HCT116 (cell line): ENCODE measurements around the gene SLC16A12. TPM values are rescaled to one million over a fixed set of nuclear protein-coding genes. Genes with fewer than 3 reads are reported as not detected.
"Not testable (repeated sequence)": the region's sequence is repeated elsewhere in the genome, so short reads cannot be mapped to it uniquely, and the experiment has no call there.

Experiments used
- ATAC-seq: fragments of 200-7000 bp; cut with Tn5 transposase; 2 replicates; pipeline ENCODE4 v1.9.1; 2020; ENCODE audit warnings: mild to moderate bottlenecking, moderate library complexity
- BruUV-seq: library from RNA; stranded (reverse); fragments of 400-500 nt; replicated peaks from 2 replicates; lab custom pipeline; 2021; lab: Mats Ljungman, UMichigan
- CTCF ChIA-PET: fragments of 300-600 bp; sonication (Branson Sonifier 250); formaldehyde crosslinking; loops from one replicate; lab custom pipeline; 2021; ENCODE audit warnings: antibody characterized with exemption; lab: Charles Lee
- POLR2A ChIA-PET: fragments of 300-600, 350-600 bp; sonication (Branson Sonifier 250); formaldehyde crosslinking; loops from one replicate; lab custom pipeline; 2021; ENCODE audit warnings: antibody characterized with exemption; lab: Charles Lee
- RAD21 ChIA-PET, 2 experiments: fragments of 300-600 bp; sonication (Branson Sonifier 250); formaldehyde crosslinking; loops; one replicate each; lab custom pipeline; 2023; ENCODE audit warnings: low total read pairs in 2 of 2; ENCODE audit not compliant: uncharacterized antibody in 2 of 2, unreplicated experiment in 2 of 2, low non-redundant PET in 1 of 2; lab: Charles Lee
- DNase-seq: peaks from one replicate; pipeline ENCODE4 v3.0.0-alpha.2; 2010; ENCODE audit warnings: low read depth, low spot score
- H2AFZ ChIP-seq: fragments of 200-600 bp; shearing (Covaris generic), sonication (generic); 2 replicates; pipeline ENCODE4 v1.6.1; 2017; ENCODE audit warnings: low read depth, mixed run types, mixed read lengths, antibody characterized with exemption, low read length; ENCODE audit not compliant: poor library complexity, severe bottlenecking
- H3K27ac ChIP-seq: 2 replicates; pipeline ENCODE4 v1.5.1; 2012; ENCODE audit warnings: low read depth, low read length
- H3K27me3 ChIP-seq: fragments of 200-600 bp; sonication (generic); 2 replicates; pipeline ENCODE4 v1.6.1; 2016; ENCODE audit warnings: mixed run types, low read length, mixed read lengths; ENCODE audit not compliant: insufficient read depth
- H3K36me3 ChIP-seq, 2 experiments: fragments of 200-500 bp in 1 of 2; fragments of 200-600 bp in 1 of 2; sonication (Bioruptor generic) in 1 of 2; sonication (generic) in 1 of 2; 2 replicates each; pipeline versions ENCODE4 v1.5.1 to v1.6.1; 2014 to 2016; ENCODE audit warnings: low read length in 2 of 2, inconsistent platforms in 1 of 2, mixed read lengths in 1 of 2, mixed run types in 1 of 2; ENCODE audit not compliant: insufficient read depth in 2 of 2, control insufficient read depth in 1 of 2
- H3K4me1 ChIP-seq, 2 experiments: fragments of 200-600 bp in 1 of 2; sonication (generic) in 1 of 2; 2 replicates each; pipeline versions ENCODE4 v1.5.1 to v1.6.1; 2012 to 2017; ENCODE audit warnings: low read length in 2 of 2, inconsistent platforms in 1 of 2, mild to moderate bottlenecking in 1 of 2, mixed read lengths in 1 of 2, mixed run types in 1 of 2, moderate library complexity in 1 of 2; ENCODE audit not compliant: insufficient read depth in 2 of 2, control insufficient read depth in 1 of 2
- H3K4me2 ChIP-seq: fragments of 200-600 bp; sonication (generic); 2 replicates; pipeline ENCODE4 v1.6.1; 2017; ENCODE audit warnings: mixed run types, low read length, mixed read lengths
- H3K4me3 ChIP-seq, 2 experiments: fragments of 200-600 bp in 1 of 2; sonication (generic) in 1 of 2; replicated peaks in 1 of 2; 2 replicates each; pipeline ENCODE4 v1.5.1; 2011 to 2016; ENCODE audit warnings: low read length in 2 of 2, control low read depth in 1 of 2, low read depth in 1 of 2, mild to moderate bottlenecking in 1 of 2, mixed read lengths in 1 of 2, mixed run types in 1 of 2
- H3K79me2 ChIP-seq: fragments of 200-600 bp; sonication (generic); 2 replicates; pipeline ENCODE4 v1.6.1; 2017; ENCODE audit warnings: mild to moderate bottlenecking, mixed run types, low read length, moderate library complexity, mixed read lengths; ENCODE audit not compliant: insufficient read depth
- H3K9ac ChIP-seq: fragments of 200-600 bp; sonication (generic); 2 replicates; pipeline ENCODE4 v1.6.1; 2016; ENCODE audit warnings: low read length, mixed read lengths
- H3K9me2 ChIP-seq: fragments of 200-600 bp; sonication (generic), shearing (Covaris generic); 2 replicates; pipeline ENCODE4 v1.6.1; 2017; ENCODE audit warnings: mixed run types, mild to moderate bottlenecking, moderate library complexity; ENCODE audit not compliant: insufficient read depth
- H3K9me3 ChIP-seq, 2 experiments: fragments of 200-500 bp in 1 of 2; fragments of 200-600 bp in 1 of 2; sonication (Bioruptor generic) in 1 of 2; sonication (generic) in 1 of 2; 2 replicates each; pipeline ENCODE4 v1.6.1; 2014 to 2017; ENCODE audit warnings: low read length in 2 of 2, mixed read lengths in 2 of 2, inconsistent platforms in 1 of 2, low read depth in 1 of 2, mild to moderate bottlenecking in 1 of 2, mixed run types in 1 of 2, moderate library complexity in 1 of 2; ENCODE audit not compliant: control insufficient read depth in 1 of 2, insufficient read depth in 1 of 2
- H4K20me1 ChIP-seq: fragments of 200-600 bp; sonication (generic), shearing (Covaris generic); 2 replicates; pipeline ENCODE4 v1.6.1; 2017; ENCODE audit warnings: mixed run types, mild to moderate bottlenecking, moderate library complexity; ENCODE audit not compliant: insufficient read depth
- ATF3 ChIP-seq: IDR thresholded peaks from 2 replicates; pipeline ENCODE4 v1.6.1; 2012
- CBX3 ChIP-seq: IDR thresholded peaks from 2 replicates; pipeline ENCODE4 v1.6.1; 2012; ENCODE audit warnings: low read depth
- EGR1 ChIP-seq: IDR thresholded peaks from 2 replicates; pipeline ENCODE4 v1.6.1; 2012; ENCODE audit warnings: low read depth
- FOSL1 ChIP-seq: IDR thresholded peaks from 2 replicates; pipeline ENCODE4 v1.6.1; 2012; ENCODE audit warnings: low read depth
- JUND ChIP-seq: IDR thresholded peaks from 2 replicates; pipeline ENCODE4 v1.6.1; 2012
- REST ChIP-seq: IDR thresholded peaks from 2 replicates; pipeline ENCODE4 v1.6.1; 2012; ENCODE audit warnings: low read depth
- SIN3A ChIP-seq: IDR thresholded peaks from 2 replicates; pipeline ENCODE4 v1.6.1; 2012; ENCODE audit warnings: low read depth
- SRF ChIP-seq: IDR thresholded peaks from 2 replicates; pipeline ENCODE4 v1.6.1; 2012; ENCODE audit warnings: low read depth
- YY1 ChIP-seq: IDR thresholded peaks from 2 replicates; pipeline ENCODE4 v1.6.1; 2011; ENCODE audit warnings: low read length, low read depth, moderate library complexity, mild to moderate bottlenecking; ENCODE audit not compliant: insufficient replicate concordance; ENCODE audit errors: extremely low read depth
- ZBTB33 ChIP-seq: IDR thresholded peaks from 2 replicates; pipeline ENCODE4 v1.6.1; 2011; ENCODE audit warnings: mild to moderate bottlenecking, low read length, moderate library complexity; ENCODE audit not compliant: insufficient replicate concordance; ENCODE audit errors: extremely low read depth
- ZFX ChIP-seq: fragments of 450-650 bp; IDR thresholded peaks from 2 replicates; pipeline ENCODE4 v1.6.1; 2017
- ZNF274 ChIP-seq: fragments of 200-500 bp; sonication (Bioruptor generic); IDR thresholded peaks from 2 replicates; pipeline ENCODE4 v1.6.1; 2014; ENCODE audit warnings: mild to moderate bottlenecking, low read depth, low read length, inconsistent platforms
- intact Hi-C: fragments of 100-400 bp; cut with micrococcal nuclease; formaldehyde crosslinking; loops from 2 replicates; pipeline ENCODE4 v1.10.0; 2022
- total RNA-seq: library from RNA; stranded (reverse); gene quantifications from one replicate; pipeline ENCODE4 v1.2.1, GENCODE V29; 2021; ENCODE audit not compliant: unreplicated experiment
- TF ChIP-seq, protein P1 (sequence below): IDR thresholded peaks from 2 replicates; pipeline ENCODE4 v1.6.1; 2012
- TF ChIP-seq, protein P2 (sequence below), 3 experiments: fragments of 200-600 bp in 1 of 3; sonication (generic) in 1 of 3; IDR thresholded peaks in 2 of 3; conservative IDR thresholded peaks in 1 of 3; 2 replicates each; pipeline ENCODE4 v1.5.1; 2012 to 2017; ENCODE audit warnings: low read depth in 2 of 3, low read length in 2 of 3, antibody characterized with exemption in 1 of 3, borderline replicate concordance in 1 of 3, control low read depth in 1 of 3, mild to moderate bottlenecking in 1 of 3, mixed read lengths in 1 of 3, mixed run types in 1 of 3, moderate library complexity in 1 of 3; ENCODE audit not compliant: insufficient read depth in 1 of 3

The SLC16A12 gene
- total RNA-seq, 1 experiment from 2014 or later = not detected

DNA sequence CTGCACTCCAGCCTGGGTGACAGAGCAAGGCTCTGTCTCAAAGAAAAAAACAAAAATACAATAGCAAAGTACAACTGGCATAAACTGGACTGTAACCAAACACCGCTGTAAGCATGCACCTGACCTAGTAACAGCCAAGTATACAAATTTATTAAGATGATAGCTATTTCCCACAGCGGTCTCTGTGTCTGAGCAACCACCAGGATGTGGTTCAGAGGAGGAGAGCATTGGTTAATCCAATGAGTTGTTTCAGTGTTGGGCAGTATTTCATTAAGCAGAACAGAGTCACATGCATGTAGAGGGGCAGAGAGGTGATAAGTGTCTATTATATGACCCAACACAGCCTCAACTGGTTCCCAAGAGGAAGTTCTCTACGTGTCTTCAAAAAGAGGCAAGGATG, 4.0 kb downstream of the SLC16A12 start:
- Histone ChIP-seq H2AFZ (no peak overlapping the region), H3K36me3 (no peaks in the 10 kb centered on the region), H3K4me1 (no peaks in the 10 kb centered on the region)
- ATAC-seq = no peak
- RAD21 ChIA-PET = no interaction called here
- TF ChIP-seq REST (no peak), ZBTB33 (no peak), ZNF274 (no peak), CBX3 (no peak), EGR1 (no peak), SRF (no peak), FOSL1 (no peak), ZFX (no peak), YY1 (no peak), SIN3A (no peak), JUND (no peak), ATF3 (no peak)
- TF ChIP-seq, protein P1, sequence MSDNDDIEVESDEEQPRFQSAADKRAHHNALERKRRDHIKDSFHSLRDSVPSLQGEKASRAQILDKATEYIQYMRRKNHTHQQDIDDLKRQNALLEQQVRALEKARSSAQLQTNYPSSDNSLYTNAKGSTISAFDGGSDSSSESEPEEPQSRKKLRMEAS = no peak
- TF ChIP-seq, protein P2, sequence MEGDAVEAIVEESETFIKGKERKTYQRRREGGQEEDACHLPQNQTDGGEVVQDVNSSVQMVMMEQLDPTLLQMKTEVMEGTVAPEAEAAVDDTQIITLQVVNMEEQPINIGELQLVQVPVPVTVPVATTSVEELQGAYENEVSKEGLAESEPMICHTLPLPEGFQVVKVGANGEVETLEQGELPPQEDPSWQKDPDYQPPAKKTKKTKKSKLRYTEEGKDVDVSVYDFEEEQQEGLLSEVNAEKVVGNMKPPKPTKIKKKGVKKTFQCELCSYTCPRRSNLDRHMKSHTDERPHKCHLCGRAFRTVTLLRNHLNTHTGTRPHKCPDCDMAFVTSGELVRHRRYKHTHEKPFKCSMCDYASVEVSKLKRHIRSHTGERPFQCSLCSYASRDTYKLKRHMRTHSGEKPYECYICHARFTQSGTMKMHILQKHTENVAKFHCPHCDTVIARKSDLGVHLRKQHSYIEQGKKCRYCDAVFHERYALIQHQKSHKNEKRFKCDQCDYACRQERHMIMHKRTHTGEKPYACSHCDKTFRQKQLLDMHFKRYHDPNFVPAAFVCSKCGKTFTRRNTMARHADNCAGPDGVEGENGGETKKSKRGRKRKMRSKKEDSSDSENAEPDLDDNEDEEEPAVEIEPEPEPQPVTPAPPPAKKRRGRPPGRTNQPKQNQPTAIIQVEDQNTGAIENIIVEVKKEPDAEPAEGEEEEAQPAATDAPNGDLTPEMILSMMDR (IDR thresholded peaks at IDR 0.05 in 2 of 3, conservative IDR thresholded peaks at IDR 0.05 in 1 of 3; ENCODE audit: borderline replicate concordance in 1 of 3, insufficient read depth in 1 of 3, low read depth in 2 of 3, low read length in 2 of 3) = no peak
- TF ChIP-seq, all 23 proteins: peak for 0
- Histone ChIP-seq H3K9ac (no peak overlapping the region), H3K27me3 (no peaks in the 10 kb centered on the region), H3K9me3 (no peaks in the 10 kb centered on the region), H3K27ac (no peak overlapping the region), H3K79me2 (no peaks in the 10 kb centered on the region), H3K4me3 (no peak overlapping the region), H3K9me2 (no peaks in the 10 kb centered on the region), H3K4me2 (no peak overlapping the region), H4K20me1 (no peaks in the 10 kb centered on the region)
- intact Hi-C loops = no loop called here
- ChIA-PET CTCF (no interaction called here), POLR2A (no interaction called here)
- no TSS peak for BruUV-seq
- no peak for DNase-seq

GRCh38 chr10:89529711-89530110, 5.7 kb downstream of the SLC16A12 start:
- intact Hi-C loops = not testable (repeated sequence)

More at GRCh38 chr10:89529711-89530110, 5.7 kb downstream of the SLC16A12 start:
- peak overlapping the region; percentile 44 for H2AFZ ChIP-seq
- H3K79me2 ChIP-seq, POLR2A ChIA-PET, H3K36me3 ChIP-seq, CTCF ChIA-PET, H3K27me3 ChIP-seq, H3K27ac ChIP-seq, H3K4me2 ChIP-seq, DNase-seq, ATAC-seq, H3K9me2 ChIP-seq, RAD21 ChIA-PET, H3K4me1 ChIP-seq, H3K9ac ChIP-seq, H3K4me3 ChIP-seq, H4K20me1 ChIP-seq, H3K9me3 ChIP-seq, BruUV-seq: not testable (repeated sequence)
